Natural killer cell (primary cell): ENCODE results near the gene DUSP28. TPM values are rescaled to one million over a fixed set of nuclear protein-coding genes. Genes with fewer than 3 reads are reported as not detected.

Source experiments
- ATAC-seq, 3 donors: fragments of 150-1000 bp in 2 of 3; fragments of 200-7000 bp in 1 of 3; cut with Tn5 transposase; 1 replicate in 1 of 3; 2 replicates in 2 of 3; pipeline ENCODE4 v1.10.0; 2021; ENCODE audit warnings: mild to moderate bottlenecking in 2 of 3, moderate library complexity in 2 of 3
- DNase-seq, 2 donors: peaks; one replicate each; pipeline versions ENCODE4 v3.0.0 to v3.0.0-alpha.2; 2013 to 2021; ENCODE audit warnings: mixed read lengths in 1 of 2
- H3K27ac ChIP-seq: one replicate; pipeline ENCODE4 v1.5.1; 2013; ENCODE audit warnings: mild to moderate bottlenecking, low read length
- H3K27me3 ChIP-seq: one replicate; pipeline ENCODE4 v1.6.1; 2013; ENCODE audit warnings: low read length; ENCODE audit not compliant: control insufficient read depth, insufficient read depth
- H3K36me3 ChIP-seq: one replicate; pipeline ENCODE4 v1.6.1; 2013; ENCODE audit warnings: low read length; ENCODE audit not compliant: control insufficient read depth, insufficient read depth
- H3K4me1 ChIP-seq: one replicate; pipeline ENCODE4 v1.6.1; 2013; ENCODE audit warnings: low read length; ENCODE audit not compliant: control insufficient read depth, insufficient read depth
- H3K4me3 ChIP-seq: one replicate; pipeline ENCODE4 v1.5.1; 2013; ENCODE audit warnings: low read length
- H3K9me3 ChIP-seq: one replicate; pipeline ENCODE4 v1.6.1; 2013; ENCODE audit warnings: low read length; ENCODE audit not compliant: control insufficient read depth, insufficient read depth
- H3K27ac Mint-ChIP-seq, 2 donors: one replicate each; pipeline ENCODE4 v1.8.0; 2022; ENCODE audit warnings: mild to moderate bottlenecking in 2 of 2, mixed read lengths in 2 of 2, moderate library complexity in 1 of 2
- H3K27me3 Mint-ChIP-seq, 2 donors: one replicate each; pipeline ENCODE4 v1.8.0; 2022; ENCODE audit warnings: low read depth in 2 of 2, mixed read lengths in 2 of 2
- H3K36me3 Mint-ChIP-seq: one replicate; pipeline ENCODE4 v1.8.0; 2022; ENCODE audit warnings: mixed read lengths
- H3K4me1 Mint-ChIP-seq, 2 donors: one replicate each; pipeline ENCODE4 v1.8.0; 2022; ENCODE audit warnings: mixed read lengths in 2 of 2
- H3K4me3 Mint-ChIP-seq: one replicate; pipeline ENCODE4 v1.8.0; 2022; ENCODE audit warnings: mild to moderate bottlenecking, moderate library complexity, mixed read lengths
- H3K9me3 Mint-ChIP-seq, 2 donors: one replicate each; pipeline ENCODE4 v1.8.0; 2022; ENCODE audit warnings: mixed read lengths in 2 of 2
- CTCF ChIP-seq: fragments of 200-600 bp; IDR thresholded peaks from one replicate; pipeline ENCODE4 v1.8.0; 2022; ENCODE audit warnings: antibody characterized with exemption
- WGBS: methylation state at CpG from one replicate; pipeline ENCODE4 v1.1.7; 2013; ENCODE audit warnings: missing lambda C conversion rate; ENCODE audit not compliant: insufficient coverage; 5-methylcytosine and 5-hydroxymethylcytosine counted together
- intact Hi-C: fragments of 100-400 bp; cut with micrococcal nuclease; formaldehyde crosslinking; loops from one replicate; pipeline ENCODE4 v1.14.2; 2022
- total RNA-seq, 4 donors: library from RNA; stranded (reverse); fragments of 120-200 nt in 1 of 4; gene quantifications; one replicate each; pipeline versions ENCODE4 v1.2.3 to v1.2.4, GENCODE V29; 2013 to 2022

DUSP28 gene
- total RNA-seq, 3 donors from 2014 or later (not counting 1 experiment from before 2014, with no cell fraction given) = 13.5 to 25.2 (median 18.5) TPM

GRCh38 chr2:240604291-240604938 is 44.3 kb downstream of the DUSP28 start:
- H3K4me1 ChIP-seq = peaks cover 9% of the 10 kb centered on the region
- no peak overlapping the region for H3K4me3 ChIP-seq
- no peak overlapping the region for H3K27ac ChIP-seq
- no peak overlapping the region for H3K4me3 Mint-ChIP-seq
- H3K27me3 Mint-ChIP-seq = no peaks in the 10 kb centered on the region
- no peaks in the 10 kb centered on the region for H3K9me3 ChIP-seq
- H3K4me1 Mint-ChIP-seq = peaks cover 6 to 7% of the 10 kb centered on the region in 2 donors
- no peaks in the 10 kb centered on the region for H3K9me3 Mint-ChIP-seq
- intact Hi-C loops = no loop called here
- peak overlapping the region in 1 of 2 donors; percentile 42 for H3K27ac Mint-ChIP-seq
- TF ChIP-seq CTCF = no peak
- WGBS = 66% methylated on average over 11 of the region's 11 CpGs
- H3K36me3 ChIP-seq = no peaks in the 10 kb centered on the region
- no peaks in the 10 kb centered on the region for H3K36me3 Mint-ChIP-seq
- ATAC-seq (peak in 2 of 3 donors; percentile 38 to 40), DNase-seq (no peak)
- H3K27me3 ChIP-seq = no peaks in the 10 kb centered on the region

DNA sequence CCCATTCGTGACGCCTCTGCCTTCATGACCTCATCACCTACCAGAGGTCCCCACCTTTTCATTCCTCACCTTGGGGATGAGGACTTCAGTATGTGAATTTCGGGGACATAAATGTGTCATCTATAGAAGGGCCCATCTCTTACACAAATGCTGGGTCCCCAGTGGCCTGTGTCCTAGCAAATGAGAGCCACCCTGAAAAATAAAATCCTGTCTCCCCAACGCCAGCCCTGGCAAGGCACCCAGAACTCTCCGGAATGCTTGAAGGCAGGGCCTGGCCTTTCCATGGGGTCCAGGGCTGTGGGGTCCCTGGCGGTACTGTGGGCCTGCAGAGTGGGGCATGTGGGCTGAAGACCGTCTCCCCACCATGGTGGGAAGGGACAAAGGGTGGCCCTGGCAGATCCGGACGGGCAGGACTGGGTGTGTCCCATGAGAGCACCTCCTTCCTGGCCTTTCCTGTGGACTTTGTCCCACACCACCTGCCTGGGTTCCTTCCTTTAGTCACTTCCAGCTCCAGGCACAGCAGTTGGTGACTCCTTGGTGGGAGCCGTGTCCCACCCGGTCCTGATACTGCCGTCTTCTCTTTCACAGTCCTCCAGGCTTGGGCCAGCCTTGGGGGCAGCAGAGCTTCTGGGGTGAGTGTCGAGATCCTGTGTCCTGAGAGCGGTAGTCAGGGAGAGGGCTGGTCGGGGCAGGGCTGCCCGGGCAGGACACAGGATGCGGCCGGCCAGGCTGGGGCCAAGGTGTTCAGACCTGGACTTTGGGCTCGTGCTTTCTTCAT is 45.0 kb downstream of the DUSP28 start:
- H3K36me3 ChIP-seq = no peaks in the 10 kb centered on the region
- peaks cover 9% of the 10 kb centered on the region for H3K4me1 ChIP-seq
- no peak for TF ChIP-seq CTCF
- DNase-seq = no peak
- no peaks in the 10 kb centered on the region for H3K27me3 ChIP-seq
- Mint-ChIP-seq H3K36me3 (no peaks in the 10 kb centered on the region), H3K4me3 (no peak overlapping the region), H3K4me1 (peaks cover 6 to 7% of the 10 kb centered on the region in 2 donors), H3K27ac (peak overlapping the region in 1 of 2 donors; percentile 42), H3K9me3 (no peaks in the 10 kb centered on the region), H3K27me3 (no peaks in the 10 kb centered on the region)
- no peak overlapping the region for H3K4me3 ChIP-seq
- ATAC-seq = no peak
- intact Hi-C loops = no loop called here
- WGBS = 96% methylated on average over 19 of the region's 19 CpGs
- H3K27ac ChIP-seq = no peak overlapping the region
- no peaks in the 10 kb centered on the region for H3K9me3 ChIP-seq

DNA sequence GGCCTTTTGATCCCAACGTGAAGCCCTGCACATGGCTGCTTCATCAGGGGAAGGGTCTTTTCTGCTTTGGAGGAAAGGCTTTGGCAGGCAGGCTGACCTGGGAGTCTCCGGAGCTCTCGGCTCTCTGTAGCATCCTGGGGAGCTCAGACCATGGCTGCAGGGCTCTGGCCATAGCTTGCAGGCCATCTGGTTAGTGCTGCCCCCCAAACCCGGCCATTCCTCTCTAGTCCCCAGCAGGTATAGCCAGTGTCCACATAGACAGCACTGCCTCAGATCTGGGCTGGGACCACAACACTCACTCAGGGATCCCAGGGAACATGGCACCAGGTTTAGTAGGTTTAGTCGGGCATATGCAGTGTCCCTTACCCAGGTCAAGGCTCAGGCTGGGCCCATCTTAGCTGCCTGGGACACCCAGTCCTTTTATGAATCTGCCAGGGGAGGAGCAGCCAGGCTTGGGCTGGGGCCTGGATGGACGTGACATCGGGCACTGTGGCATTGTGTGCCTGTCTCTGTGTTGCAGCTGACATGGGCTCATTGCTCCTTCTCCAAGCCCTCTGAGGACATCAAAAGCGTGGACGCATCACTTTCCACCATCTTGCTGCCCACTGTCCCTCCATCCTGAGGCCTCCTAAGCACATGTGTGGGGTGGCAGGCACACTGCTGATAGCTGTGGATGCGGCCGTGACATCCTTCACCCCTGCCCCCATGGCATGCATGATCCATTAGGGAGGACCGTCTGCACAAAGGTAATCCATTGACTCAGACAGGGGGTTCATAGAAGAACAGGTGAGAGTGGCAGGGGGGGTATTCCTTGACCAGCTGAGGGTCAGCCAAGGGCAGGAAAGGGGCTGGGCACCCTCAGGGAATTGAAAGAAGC is 45.9 kb downstream of the DUSP28 start:
- Mint-ChIP-seq H3K4me3 (no peak overlapping the region), H3K9me3 (no peaks in the 10 kb centered on the region), H3K36me3 (no peaks in the 10 kb centered on the region), H3K4me1 (peaks cover 6 to 7% of the 10 kb centered on the region in 2 donors), H3K27me3 (no peaks in the 10 kb centered on the region), H3K27ac (no peak overlapping the region)
- no peak for DNase-seq
- Histone ChIP-seq H3K36me3 (no peaks in the 10 kb centered on the region), H3K27me3 (no peaks in the 10 kb centered on the region), H3K4me1 (peaks cover 9% of the 10 kb centered on the region), H3K9me3 (no peaks in the 10 kb centered on the region), H3K4me3 (no peak overlapping the region), H3K27ac (no peak overlapping the region)
- WGBS = 93% methylated on average over 12 of the region's 12 CpGs
- intact Hi-C loops = no loop called here
- ATAC-seq = no peak
- TF ChIP-seq CTCF = no peak
